Spleen (tissue), 11 donors: ENCODE results near the gene BAZ1A. TPM values are rescaled to one million over a fixed set of nuclear protein-coding genes. Genes with fewer than 3 reads are reported as not detected.
"Not testable (repeated sequence)": the region's sequence is repeated elsewhere in the genome, so short reads cannot be mapped to it uniquely, and the experiment has no call there.

ENCODE experiments used
- DNase-seq: peaks from one replicate; pipeline ENCODE4 v3.0.0-alpha.2; 2020
- H3K27ac ChIP-seq, 8 donors: fragments of 200-600 bp; sonication (generic) in 7 of 8; 1 replicate in 4 of 8; 2 replicates in 4 of 8; pipeline versions ENCODE4 v1.5.0 to v1.8.0; 2016 to 2021; ENCODE audit warnings: inconsistent platforms in 4 of 8, mild to moderate bottlenecking in 4 of 8, moderate library complexity in 1 of 8
- H3K27me3 ChIP-seq, 7 donors: fragments of 200-600 bp; sonication (generic) in 6 of 7; replicated peaks in 1 of 7; 1 replicate in 4 of 7; 2 replicates in 3 of 7; pipeline versions ENCODE4 v1.5.0 to v1.8.0; 2016 to 2021; ENCODE audit warnings: inconsistent platforms in 3 of 7, mild to moderate bottlenecking in 1 of 7
- H3K36me3 ChIP-seq, 6 donors: fragments of 200-600 bp; sonication (generic) in 5 of 6; 1 replicate in 4 of 6; 2 replicates in 2 of 6; pipeline versions ENCODE4 v1.5.0 to v1.8.0; 2016 to 2021; ENCODE audit warnings: inconsistent platforms in 2 of 6
- H3K4me1 ChIP-seq, 6 donors: fragments of 200-600 bp; sonication (generic) in 5 of 6; 1 replicate in 3 of 6; 2 replicates in 3 of 6; pipeline versions ENCODE4 v1.5.0 to v1.8.0; 2016 to 2021; ENCODE audit warnings: inconsistent platforms in 3 of 6
- H3K4me3 ChIP-seq, 8 donors: fragments of 200-600 bp; sonication (generic) in 7 of 8; 1 replicate in 4 of 8; 2 replicates in 4 of 8; pipeline versions ENCODE4 v1.5.0 to v1.8.0; 2016 to 2021; ENCODE audit warnings: inconsistent platforms in 4 of 8, mild to moderate bottlenecking in 4 of 8, moderate library complexity in 2 of 8
- H3K9me3 ChIP-seq, 8 donors: fragments of 200-600 bp; sonication (generic) in 7 of 8; 1 replicate in 4 of 8; 2 replicates in 4 of 8; pipeline versions ENCODE4 v1.5.0 to v1.8.0; 2016 to 2021; ENCODE audit warnings: inconsistent platforms in 4 of 8
- POLR2A ChIP-seq, 3 donors: fragments of 450-650 bp; IDR thresholded peaks; one replicate each; pipeline ENCODE4 v1.5.1; 2017; ENCODE audit warnings: antibody characterized with exemption in 3 of 3, mild to moderate bottlenecking in 1 of 3
- POLR2AphosphoS5 ChIP-seq, 3 donors: sonication (generic); formaldehyde crosslinking; IDR thresholded peaks; one replicate each; pipeline ENCODE4 v1.5.1; 2017; ENCODE audit warnings: antibody characterized with exemption in 3 of 3
- WGBS, 5 donors: extraction: QIAGEN DNeasy Blood & Tissue Kit in 3 of 5; methylation state at CpG; one replicate each; pipeline versions ENCODE4 v1.1.5 to v1.1.7; 2013 to 2018; 5-methylcytosine and 5-hydroxymethylcytosine counted together
- intact Hi-C: fragments of 100-400 bp; cut with DNase I; formaldehyde crosslinking; loops from one replicate; pipeline ENCODE4 v1.15.0; 2023; ENCODE audit warnings: low total_unique reads
- polyA plus RNA-seq, 3 donors: library from polyadenylated mRNA; stranded (reverse); fragments of 200-250 nt; gene quantifications; one replicate each; pipeline ENCODE4 v1.2.1, GENCODE V29; 2013
- total RNA-seq, 7 donors: library from RNA; depleted of rRNA in 3 of 7; stranded (reverse); fragments of >200 nt in 3 of 7; fragmentation: NEBNext Ultra II Directional in 4 of 7; extraction: Animal tissue kit (Norgen Biotek cat#: 25700) in 4 of 7; gene quantifications; one replicate each; pipeline versions ENCODE4 v1.1.0 to v1.2.1, GENCODE V29; 2016 to 2021
- TF ChIP-seq, protein P1 (sequence below), 11 experiments: fragments of 200-600 bp in 7 of 11; fragments of 450-650 bp in 4 of 11; sonication (generic) in 4 of 11; IDR thresholded peaks in 8 of 11; conservative IDR thresholded peaks in 3 of 11; 1 replicate in 7 of 11; 2 replicates in 4 of 11; pipeline versions ENCODE4 v1.4.0 to v1.8.0; 2016 to 2021; ENCODE audit warnings: antibody characterized with exemption in 11 of 11, inconsistent platforms in 4 of 11, mild to moderate bottlenecking in 1 of 11
- donor health status: healthy with polysubstance abuse.
- donor health status: DM: no; HTN: no; CAD: no; lungs with moderate emphysema.
- donor health status: DM: no; HTN: no; CAD: no.
- donor health status: Bipolar disorder and iron deficiency.
- donor health status: healthy.
- donor health status: DM: no; HTN: no; CAD: no.
- donor health status: DM: yes; HTN: yes; CAD: no.

BAZ1A gene
- total and polyA plus RNA-seq, 10 donors = 22.3 to 126 (median 64.5) TPM

DNA sequence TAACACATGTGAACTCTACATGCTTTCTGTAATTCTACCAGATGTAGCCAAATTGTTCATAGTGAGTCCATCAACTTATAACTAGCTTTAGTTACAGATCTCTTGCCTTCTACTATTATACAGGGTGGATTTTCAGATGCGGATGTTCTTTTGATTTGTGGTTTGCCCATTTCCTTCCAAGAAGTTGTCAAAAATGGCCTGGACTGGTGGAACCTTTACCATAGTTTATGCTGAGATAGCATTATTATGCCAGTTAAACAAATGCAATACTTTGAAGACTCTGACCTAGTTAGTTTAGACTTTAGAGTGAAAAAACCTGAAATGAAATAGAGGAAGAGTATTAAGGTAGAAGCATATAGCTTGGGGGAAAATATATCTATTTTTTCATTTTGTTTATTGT, 133.3 kb downstream of the BAZ1A start:
- intact Hi-C loops = no loop called here
- 14 to 49% (median 37%) methylated on average over 1 of the region's 1 CpG for WGBS, 5 donors

DNA sequence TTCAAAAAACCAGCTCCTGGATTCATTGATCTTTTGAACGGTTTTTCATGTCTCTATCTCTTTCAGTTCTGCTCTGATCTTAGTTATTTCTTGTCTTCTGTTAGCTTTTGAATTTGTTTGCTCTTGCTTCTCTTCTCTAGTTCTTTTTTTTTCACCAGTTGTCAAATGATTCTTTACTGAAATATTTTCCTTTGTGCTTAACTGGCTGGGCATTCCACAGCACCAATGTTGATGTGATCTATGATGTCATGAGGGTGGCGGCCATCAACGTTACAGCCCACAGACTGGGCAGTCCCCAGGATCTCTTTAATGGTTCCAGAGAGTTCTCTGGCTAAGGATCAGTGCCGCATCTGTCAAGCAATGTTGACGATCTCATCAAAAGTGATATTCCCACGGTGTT, 135.0 kb downstream of the BAZ1A start:
- H3K4me1 ChIP-seq = peaks cover 0 to 16% (median 4%) of the 10 kb centered on the region in 6 donors
- WGBS, 5 donors = 82 to 95% (median 91%) methylated on average over 6 of the region's 6 CpGs
- intact Hi-C loops, H3K36me3 ChIP-seq, H3K9me3 ChIP-seq, H3K27ac ChIP-seq, DNase-seq, H3K27me3 ChIP-seq, H3K4me3 ChIP-seq: not testable (repeated sequence)

More for the DNA sequence above, 133.3 kb downstream of the BAZ1A start:
- no peak overlapping the region for H3K27ac ChIP-seq
- H3K4me3 ChIP-seq = no peak overlapping the region
- H3K36me3 ChIP-seq = no peaks in the 10 kb centered on the region
- peaks cover 0 to 7% (median 0%) of the 10 kb centered on the region in 8 donors for H3K9me3 ChIP-seq
- H3K27me3 ChIP-seq = no peaks in the 10 kb centered on the region
- DNase-seq = no peak
- H3K4me1 ChIP-seq = peaks cover 0 to 16% (median 4%) of the 10 kb centered on the region in 6 donors
- TF ChIP-seq, protein P1, sequence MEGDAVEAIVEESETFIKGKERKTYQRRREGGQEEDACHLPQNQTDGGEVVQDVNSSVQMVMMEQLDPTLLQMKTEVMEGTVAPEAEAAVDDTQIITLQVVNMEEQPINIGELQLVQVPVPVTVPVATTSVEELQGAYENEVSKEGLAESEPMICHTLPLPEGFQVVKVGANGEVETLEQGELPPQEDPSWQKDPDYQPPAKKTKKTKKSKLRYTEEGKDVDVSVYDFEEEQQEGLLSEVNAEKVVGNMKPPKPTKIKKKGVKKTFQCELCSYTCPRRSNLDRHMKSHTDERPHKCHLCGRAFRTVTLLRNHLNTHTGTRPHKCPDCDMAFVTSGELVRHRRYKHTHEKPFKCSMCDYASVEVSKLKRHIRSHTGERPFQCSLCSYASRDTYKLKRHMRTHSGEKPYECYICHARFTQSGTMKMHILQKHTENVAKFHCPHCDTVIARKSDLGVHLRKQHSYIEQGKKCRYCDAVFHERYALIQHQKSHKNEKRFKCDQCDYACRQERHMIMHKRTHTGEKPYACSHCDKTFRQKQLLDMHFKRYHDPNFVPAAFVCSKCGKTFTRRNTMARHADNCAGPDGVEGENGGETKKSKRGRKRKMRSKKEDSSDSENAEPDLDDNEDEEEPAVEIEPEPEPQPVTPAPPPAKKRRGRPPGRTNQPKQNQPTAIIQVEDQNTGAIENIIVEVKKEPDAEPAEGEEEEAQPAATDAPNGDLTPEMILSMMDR (IDR thresholded peaks at IDR 0.05 in 8 of 11, conservative IDR thresholded peaks at IDR 0.05 in 3 of 11) = no peak
- TF ChIP-seq POLR2A (IDR thresholded peaks at IDR 0.05) (no peak), POLR2AphosphoS5 (IDR thresholded peaks at IDR 0.05) (no peak)

DNA sequence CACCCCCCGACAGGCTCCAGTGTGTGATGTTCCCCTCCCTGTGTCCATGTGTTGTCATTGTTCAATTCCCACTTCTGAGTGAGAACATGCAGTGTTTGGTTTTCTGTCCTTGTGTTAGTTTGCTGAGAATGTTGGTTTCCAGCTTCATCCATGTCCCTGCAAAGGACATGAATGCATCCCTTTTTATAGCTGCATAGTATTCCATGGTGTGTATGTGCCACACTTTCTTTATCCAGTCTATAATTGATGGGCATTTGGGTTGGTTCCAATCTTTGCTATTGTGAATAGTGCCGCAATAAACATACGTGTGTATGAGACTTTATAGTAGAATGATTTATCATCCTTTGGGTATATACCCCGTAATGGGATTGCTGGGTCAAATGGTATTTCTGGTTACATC, 138.1 kb downstream of the BAZ1A start:
- DNase-seq, H3K4me1 ChIP-seq, intact Hi-C loops, H3K27ac ChIP-seq, H3K4me3 ChIP-seq, H3K27me3 ChIP-seq, H3K9me3 ChIP-seq, H3K36me3 ChIP-seq: not testable (repeated sequence)
- WGBS, 5 donors = 67 to 95% (median 94%) methylated on average over 4 of the region's 4 CpGs

DNA sequence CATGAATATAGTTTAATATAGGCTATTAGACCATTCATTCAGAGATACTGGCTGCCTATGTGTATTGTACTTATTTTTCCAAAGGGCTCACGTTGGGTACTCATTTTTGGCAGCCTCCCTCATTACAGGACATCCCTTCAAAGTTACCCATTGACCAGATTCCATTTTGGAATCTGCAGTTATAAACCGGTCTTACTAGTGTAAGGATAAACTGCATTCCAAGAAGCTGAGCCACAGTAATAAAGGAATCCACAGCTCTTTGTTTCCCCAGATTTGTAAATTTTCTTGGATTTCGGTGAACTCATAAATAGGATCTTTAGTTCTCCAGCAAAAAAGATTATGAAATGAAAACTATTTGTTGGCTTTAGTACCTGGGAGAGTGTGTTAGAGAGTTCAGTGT, 141.9 kb downstream of the BAZ1A start:
- WGBS, 5 donors = 87 to 97% (median 90%) methylated on average over 3 of the region's 3 CpGs
- H3K9me3 ChIP-seq = no peaks in the 10 kb centered on the region
- no peak for DNase-seq
- no peak overlapping the region for H3K27ac ChIP-seq
- no peak for TF ChIP-seq POLR2AphosphoS5 (IDR thresholded peaks at IDR 0.05)
- no peak for TF ChIP-seq POLR2A (IDR thresholded peaks at IDR 0.05)
- no peaks in the 10 kb centered on the region for H3K4me1 ChIP-seq
- intact Hi-C loops = no loop called here
- H3K36me3 ChIP-seq = no peaks in the 10 kb centered on the region
- H3K27me3 ChIP-seq = no peaks in the 10 kb centered on the region
- no peak overlapping the region for H3K4me3 ChIP-seq

DNA sequence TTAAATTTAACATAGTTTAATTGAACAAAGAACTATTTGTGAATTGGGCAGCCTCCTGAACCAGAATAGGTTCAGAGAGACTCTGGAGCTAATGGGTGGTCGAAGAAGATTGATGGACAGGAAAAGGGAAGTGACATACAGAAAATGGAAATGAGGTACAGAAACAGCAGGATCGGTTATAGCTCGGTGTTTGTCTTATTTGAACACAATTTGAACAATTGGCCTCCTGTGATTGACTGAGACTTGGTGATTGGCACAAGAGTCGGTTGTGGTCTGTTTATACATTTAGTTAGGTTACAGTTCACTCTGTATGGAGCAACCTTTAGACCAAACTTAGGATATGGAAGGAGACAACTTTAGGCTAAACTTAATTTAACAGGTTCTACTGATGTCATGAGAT, 142.4 kb downstream of the BAZ1A start:
- Histone ChIP-seq H3K36me3 (no peaks in the 10 kb centered on the region), H3K4me3 (no peak overlapping the region), H3K9me3 (no peaks in the 10 kb centered on the region), H3K4me1 (no peaks in the 10 kb centered on the region), H3K27me3 (no peaks in the 10 kb centered on the region), H3K27ac (no peak overlapping the region)
- no peak for DNase-seq
- 40 to 62% (median 55%) methylated on average over 3 to 4 of the region's 4 CpGs for WGBS, 5 donors
- intact Hi-C loops = no loop called here
- TF ChIP-seq, protein P1 (IDR thresholded peaks at IDR 0.05 in 8 of 11, conservative IDR thresholded peaks at IDR 0.05 in 3 of 11) = no peak
- TF ChIP-seq POLR2AphosphoS5 (IDR thresholded peaks at IDR 0.05) (no peak), POLR2A (IDR thresholded peaks at IDR 0.05) (no peak)

DNA sequence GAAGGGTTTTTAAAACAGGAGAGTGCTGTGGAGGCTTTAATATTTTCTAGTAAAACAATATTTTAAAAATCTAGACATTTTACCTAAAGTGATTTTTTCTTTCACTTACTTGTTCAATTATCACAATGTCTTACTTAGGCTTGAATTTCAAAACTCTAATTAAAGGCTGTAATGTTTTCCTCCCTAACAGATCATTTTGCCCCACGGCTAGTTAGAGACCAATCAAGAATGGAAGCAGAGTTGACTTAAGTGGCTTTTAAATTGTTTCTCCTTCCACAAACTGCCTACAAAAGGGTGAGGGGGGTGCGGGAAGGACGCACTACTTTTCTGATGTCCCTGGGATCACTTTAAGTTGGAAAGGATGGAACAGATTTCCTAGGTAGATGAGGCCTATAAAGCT, 151.3 kb downstream of the BAZ1A start:
- H3K36me3 ChIP-seq = no peaks in the 10 kb centered on the region
- H3K4me1 ChIP-seq = peaks cover 0 to 7% (median 2%) of the 10 kb centered on the region in 6 donors
- no peak overlapping the region for H3K27ac ChIP-seq
- no peak for DNase-seq
- TF ChIP-seq, protein P1 (IDR thresholded peaks at IDR 0.05 in 8 of 11, conservative IDR thresholded peaks at IDR 0.05 in 3 of 11) = no peak
- TF ChIP-seq POLR2A (IDR thresholded peaks at IDR 0.05) = no peak
- no peak for TF ChIP-seq POLR2AphosphoS5 (IDR thresholded peaks at IDR 0.05)
- 84 to 97% (median 94%) methylated on average over 3 of the region's 3 CpGs for WGBS, 5 donors
- H3K4me3 ChIP-seq = no peak overlapping the region
- H3K27me3 ChIP-seq = no peaks in the 10 kb centered on the region
- intact Hi-C loops = loop anchor here (2.0 kb wide), 1 partner anchor 51 kb away; no protein-coding TSS in a partner anchor
- no peaks in the 10 kb centered on the region for H3K9me3 ChIP-seq
